ENCODE results near the gene TFDP1.
"Not testable (repeated sequence)": the region's sequence is repeated elsewhere in the genome, so short reads cannot be mapped to it uniquely, and the experiment has no call there.

Gene TFDP1

GRCh38 chr13:113567681-113568080 is 16.9 kb upstream of the TFDP1 start:
- no peak for DNase-seq (ENCODE audit: low read depth in 2 of 2)

GRCh38 chr13:113573065-113573464 is 11.5 kb upstream of the TFDP1 start:
- DNase-seq (ENCODE audit: low read depth in 2 of 2) = no peak

GRCh38 chr13:113576597-113576996 is 8.0 kb upstream of the TFDP1 start:
- no peak for DNase-seq (ENCODE audit: low read depth in 2 of 2)

GRCh38 chr13:113577881-113578435 is 6.6 kb upstream of the TFDP1 start:
- no peak for DNase-seq (ENCODE audit: low read depth in 2 of 2)

- no peak for DNase-seq (ENCODE audit: low read depth in 2 of 2)
Measured at GRCh38 chr13:113579686-113580085, 4.9 kb upstream of the TFDP1 start.

GRCh38 chr13:113581871-113582270 is 2.7 kb upstream of the TFDP1 start:
- no peak for DNase-seq (ENCODE audit: low read depth in 2 of 2)

- no peak for DNase-seq (ENCODE audit: low read depth in 2 of 2)
Measured at GRCh38 chr13:113582841-113583631, 1.5 kb upstream of the TFDP1 start.

GRCh38 chr13:113584870-113585671 is 518 bp downstream of the TFDP1 start:
- DNase-seq (ENCODE audit: low read depth in 2 of 2) = no peak

- DNase-seq (ENCODE audit: low read depth in 2 of 2) = no peak
Measured at GRCh38 chr13:113585896-113586295, 1.3 kb downstream of the TFDP1 start.

GRCh38 chr13:113586661-113587479 is 2.3 kb downstream of the TFDP1 start:
- DNase-seq (ENCODE audit: low read depth in 2 of 2) = no peak

GRCh38 chr13:113588394-113589111 is 4.0 kb downstream of the TFDP1 start:
- DNase-seq (ENCODE audit: low read depth in 2 of 2) = no peak

GRCh38 chr13:113589251-113589960 is 4.9 kb downstream of the TFDP1 start:
- no peak for DNase-seq (ENCODE audit: low read depth in 2 of 2)

GRCh38 chr13:113589961-113590339 is 5.4 kb downstream of the TFDP1 start:
- DNase-seq (ENCODE audit: low read depth in 2 of 2) = no peak

- no peak for DNase-seq (ENCODE audit: low read depth in 2 of 2)
Measured at GRCh38 chr13:113591750-113592149, 7.2 kb downstream of the TFDP1 start.

- DNase-seq (ENCODE audit: low read depth in 2 of 2) = no peak
Measured at GRCh38 chr13:113592571-113592970, 8.0 kb downstream of the TFDP1 start.

GRCh38 chr13:113594066-113594821 is 9.7 kb downstream of the TFDP1 start:
- DNase-seq (ENCODE audit: low read depth in 2 of 2) = not testable (repeated sequence)

GRCh38 chr13:113595131-113595530 is 10.6 kb downstream of the TFDP1 start:
- no peak for DNase-seq (ENCODE audit: low read depth in 2 of 2)

GRCh38 chr13:113596321-113597200 is 12.0 kb downstream of the TFDP1 start:
- no peak for DNase-seq (ENCODE audit: low read depth in 2 of 2)
